GM18907 (cell line): Measurements from ENCODE around the gene SLC36A4.
A peak's percentile ranks its signal among the peaks of the same experiment; 100 is the strongest.
"Not testable (repeated sequence)": the region's sequence is repeated elsewhere in the genome, so short reads cannot be mapped to it uniquely, and the experiment has no call there.

Experiments used
- ATAC-seq: cut with Tn5 transposase; IDR thresholded peaks from one replicate; pipeline ENCODE4 v1.9.1; 2021; ENCODE audit warnings: mild to moderate bottlenecking, moderate library complexity; ENCODE audit not compliant: unreplicated experiment

Gene SLC36A4

GRCh38 chr11:93197380-93198214, at the start of gene SLC36A4:
TSS of gene SLC36A4 (minus strand) at chr11:93197991. CDS start at chr11:93197832, 159 bp downstream.
- peak; percentile 94 for ATAC-seq

- ATAC-seq: not testable (repeated sequence)
Measured at GRCh38 chr11:93246790-93247189, 49.0 kb upstream of the SLC36A4 start.

GRCh38 chr11:93244018-93244417, 46.2 kb upstream of the SLC36A4 start:
- ATAC-seq: no peak

GRCh38 chr11:93239966-93240365, 42.2 kb upstream of the SLC36A4 start:
- ATAC-seq: no peak

GRCh38 chr11:93238956-93239355, 41.2 kb upstream of the SLC36A4 start:
- ATAC-seq: no peak

GRCh38 chr11:93236741-93237675, 39.2 kb upstream of the SLC36A4 start:
- peak; percentile 67 for ATAC-seq

GRCh38 chr11:93234602-93235207, 36.9 kb upstream of the SLC36A4 start:
- ATAC-seq: peak; percentile 99

GRCh38 chr11:93229876-93230275, 32.1 kb upstream of the SLC36A4 start:
- ATAC-seq: no peak

- ATAC-seq: no peak
Measured at GRCh38 chr11:93225662-93226061, 27.9 kb upstream of the SLC36A4 start.

GRCh38 chr11:93221539-93221938, 23.7 kb upstream of the SLC36A4 start:
- no peak for ATAC-seq

- ATAC-seq: no peak
Measured at GRCh38 chr11:93220078-93220477, 22.3 kb upstream of the SLC36A4 start.

- no peak for ATAC-seq
Measured at GRCh38 chr11:93219440-93219839, 21.6 kb upstream of the SLC36A4 start.

GRCh38 chr11:93216511-93217101, 18.8 kb upstream of the SLC36A4 start:
- no peak for ATAC-seq

- ATAC-seq: no peak
Measured at GRCh38 chr11:93213622-93214021, 15.8 kb upstream of the SLC36A4 start.

- no peak for ATAC-seq
Measured at GRCh38 chr11:93212094-93212493, 14.3 kb upstream of the SLC36A4 start.

GRCh38 chr11:93209466-93209865, 11.7 kb upstream of the SLC36A4 start:
- no peak for ATAC-seq

GRCh38 chr11:93208663-93209270, 11.0 kb upstream of the SLC36A4 start:
- no peak for ATAC-seq

- ATAC-seq: no peak
Measured at GRCh38 chr11:93199616-93200015, 1.8 kb upstream of the SLC36A4 start.

GRCh38 chr11:93198215-93198845, 539 bp upstream of the SLC36A4 start:
- ATAC-seq: no peak

GRCh38 chr11:93196816-93197379, 893 bp downstream of the SLC36A4 start:
- peak; percentile 25 for ATAC-seq
